NCI-H82 (cell line): ENCODE results near the gene LAMC2.
A peak's percentile ranks its signal among the peaks of the same experiment; 100 is the strongest.
"Not testable (repeated sequence)": the region's sequence is repeated elsewhere in the genome, so short reads cannot be mapped to it uniquely, and the experiment has no call there.

Experiments used
- DNase-seq: peaks from one replicate; lab custom pipeline; 2025; lab: John Stamatoyannopoulos, UW

LAMC2 gene

DNA sequence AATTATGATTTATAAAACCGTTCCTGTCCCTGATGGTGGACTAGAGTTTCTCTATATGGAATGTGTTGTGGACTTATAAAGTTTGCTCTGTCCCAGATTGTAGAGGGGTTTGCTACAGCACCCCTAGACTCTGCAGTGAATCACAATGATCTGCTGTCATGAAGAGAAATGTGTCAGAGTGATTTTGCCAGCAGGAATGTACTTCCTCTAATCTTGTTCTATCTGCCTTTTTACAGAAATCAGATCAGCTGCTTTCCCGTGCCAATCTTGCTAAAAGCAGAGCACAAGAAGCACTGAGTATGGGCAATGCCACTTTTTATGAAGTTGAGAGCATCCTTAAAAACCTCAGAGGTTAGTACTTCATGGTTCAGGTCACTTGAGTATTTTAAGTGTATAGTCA lies 52.0 kb downstream of the LAMC2 start:
- no peak for DNase-seq

DNA sequence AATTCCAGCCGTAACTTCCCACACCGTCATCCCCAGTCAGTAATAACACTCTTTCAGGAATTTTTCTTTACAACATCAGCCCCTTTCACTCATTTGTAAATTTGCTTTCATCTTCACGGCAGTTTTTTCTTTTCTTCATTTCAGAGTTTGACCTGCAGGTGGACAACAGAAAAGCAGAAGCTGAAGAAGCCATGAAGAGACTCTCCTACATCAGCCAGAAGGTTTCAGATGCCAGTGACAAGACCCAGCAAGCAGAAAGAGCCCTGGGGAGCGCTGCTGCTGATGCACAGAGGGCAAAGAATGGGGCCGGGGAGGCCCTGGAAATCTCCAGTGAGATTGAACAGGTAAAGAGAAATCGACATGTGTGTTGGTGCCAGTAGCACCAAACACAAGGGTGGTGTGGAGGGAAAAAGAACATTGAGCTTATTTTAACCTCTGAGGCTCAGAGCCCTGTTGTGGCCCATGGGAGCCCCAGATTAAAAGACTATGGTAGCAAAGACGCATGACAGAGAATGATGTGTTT lies 53.2 kb downstream of the LAMC2 start:
- DNase-seq: no peak

DNA sequence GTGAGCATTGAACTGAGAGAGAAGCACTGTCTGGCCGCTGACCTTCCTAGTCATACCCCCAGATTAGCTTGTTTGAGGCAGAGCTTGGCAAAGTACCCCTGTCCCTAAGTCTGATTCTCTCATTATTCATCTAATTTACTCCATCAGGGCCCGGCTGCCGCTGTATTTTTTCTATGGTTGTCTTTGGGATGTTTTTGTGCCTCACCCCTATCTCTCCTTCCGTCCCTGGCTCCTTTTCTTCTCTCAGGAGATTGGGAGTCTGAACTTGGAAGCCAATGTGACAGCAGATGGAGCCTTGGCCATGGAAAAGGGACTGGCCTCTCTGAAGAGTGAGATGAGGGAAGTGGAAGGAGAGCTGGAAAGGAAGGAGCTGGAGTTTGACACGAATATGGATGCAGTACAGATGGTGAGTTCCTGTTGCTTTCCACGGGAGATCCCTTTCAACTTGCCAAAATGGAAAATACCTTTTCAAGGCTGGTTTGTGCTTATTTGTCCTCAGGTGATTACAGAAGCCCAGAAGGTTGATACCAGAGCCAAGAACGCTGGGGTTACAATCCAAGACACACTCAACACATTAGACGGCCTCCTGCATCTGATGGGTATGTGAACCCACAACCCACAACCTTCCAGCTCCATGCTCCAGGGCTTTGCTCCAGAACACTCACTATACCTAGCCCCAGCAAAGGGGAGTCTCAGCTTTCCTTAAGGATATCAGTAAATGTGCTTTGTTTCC lies 53.9 kb downstream of the LAMC2 start:
- DNase-seq: peak; percentile 26

DNA sequence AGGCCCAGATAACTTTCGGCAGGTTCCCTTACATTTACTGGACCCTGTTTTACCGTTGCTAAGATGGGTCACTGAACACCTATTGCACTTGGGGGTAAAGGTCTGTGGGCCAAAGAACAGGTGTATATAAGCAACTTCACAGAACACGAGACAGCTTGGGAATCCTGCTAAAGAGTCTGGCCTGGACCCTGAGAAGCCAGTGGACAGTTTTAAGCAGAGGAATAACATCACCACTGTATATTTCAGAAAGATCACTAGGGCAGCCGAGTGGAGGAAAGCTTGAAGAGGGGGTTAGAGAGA lies 54.4 kb downstream of the LAMC2 start:
- no peak for DNase-seq

DNA sequence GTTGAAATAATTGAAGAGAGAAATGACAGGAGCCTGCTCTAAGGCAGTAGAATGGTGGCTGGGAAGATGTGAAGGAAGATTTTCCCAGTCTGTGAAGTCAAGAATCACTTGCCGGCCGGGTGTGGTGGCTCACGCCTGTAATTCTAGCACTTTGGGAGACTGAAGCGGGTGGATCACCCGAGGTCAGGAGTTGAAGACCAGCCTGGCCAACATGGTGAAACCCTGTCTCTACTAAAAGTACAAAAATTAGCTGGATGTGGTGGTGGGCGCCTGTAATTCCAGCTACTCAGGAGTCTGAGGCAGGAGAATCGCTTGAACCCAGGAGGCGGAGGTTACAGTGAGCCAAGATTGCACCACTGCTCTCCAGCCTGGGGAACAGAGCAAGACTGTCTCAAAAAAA lies 54.8 kb downstream of the LAMC2 start:
- not testable (repeated sequence) for DNase-seq

DNA sequence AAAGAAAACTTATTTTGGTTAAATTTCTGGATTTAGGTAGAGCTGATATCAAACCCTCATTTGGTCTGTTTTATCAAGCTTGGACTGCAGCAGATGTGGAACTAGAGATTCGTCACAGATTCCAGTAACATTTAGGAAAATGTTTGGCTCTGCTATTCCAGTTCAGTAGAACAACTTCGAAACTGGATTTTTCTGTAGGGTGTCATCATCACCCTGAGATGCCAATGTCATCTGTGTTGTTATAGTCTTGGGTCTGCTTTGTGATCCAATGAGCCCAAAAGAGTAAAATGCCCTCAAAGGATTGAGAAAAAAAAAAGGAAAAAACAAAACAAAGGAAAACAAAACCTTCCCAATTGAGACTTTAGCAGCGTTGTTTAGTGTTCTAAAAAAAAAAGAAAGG lies 55.4 kb downstream of the LAMC2 start:
- DNase-seq: no peak

DNA sequence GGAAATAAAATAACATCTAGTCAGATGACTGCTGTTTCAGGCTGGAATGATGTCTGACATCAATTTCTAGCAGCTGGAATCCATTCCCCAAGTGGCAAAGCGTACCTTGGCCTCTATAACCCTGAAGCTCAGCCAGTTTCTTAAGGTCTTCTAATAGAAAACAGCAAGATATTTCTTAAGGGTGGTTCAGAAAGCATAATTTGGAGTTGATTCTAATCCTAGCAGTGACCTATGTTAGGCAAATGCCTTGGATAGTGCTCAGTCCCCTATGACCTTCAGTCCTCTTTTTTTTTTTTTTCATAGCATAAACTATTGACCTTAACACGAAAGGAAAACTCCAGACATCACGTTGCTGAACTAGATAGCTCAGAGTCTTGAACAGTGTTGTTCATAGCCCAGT lies 56.5 kb downstream of the LAMC2 start:
- DNase-seq: no peak

DNA sequence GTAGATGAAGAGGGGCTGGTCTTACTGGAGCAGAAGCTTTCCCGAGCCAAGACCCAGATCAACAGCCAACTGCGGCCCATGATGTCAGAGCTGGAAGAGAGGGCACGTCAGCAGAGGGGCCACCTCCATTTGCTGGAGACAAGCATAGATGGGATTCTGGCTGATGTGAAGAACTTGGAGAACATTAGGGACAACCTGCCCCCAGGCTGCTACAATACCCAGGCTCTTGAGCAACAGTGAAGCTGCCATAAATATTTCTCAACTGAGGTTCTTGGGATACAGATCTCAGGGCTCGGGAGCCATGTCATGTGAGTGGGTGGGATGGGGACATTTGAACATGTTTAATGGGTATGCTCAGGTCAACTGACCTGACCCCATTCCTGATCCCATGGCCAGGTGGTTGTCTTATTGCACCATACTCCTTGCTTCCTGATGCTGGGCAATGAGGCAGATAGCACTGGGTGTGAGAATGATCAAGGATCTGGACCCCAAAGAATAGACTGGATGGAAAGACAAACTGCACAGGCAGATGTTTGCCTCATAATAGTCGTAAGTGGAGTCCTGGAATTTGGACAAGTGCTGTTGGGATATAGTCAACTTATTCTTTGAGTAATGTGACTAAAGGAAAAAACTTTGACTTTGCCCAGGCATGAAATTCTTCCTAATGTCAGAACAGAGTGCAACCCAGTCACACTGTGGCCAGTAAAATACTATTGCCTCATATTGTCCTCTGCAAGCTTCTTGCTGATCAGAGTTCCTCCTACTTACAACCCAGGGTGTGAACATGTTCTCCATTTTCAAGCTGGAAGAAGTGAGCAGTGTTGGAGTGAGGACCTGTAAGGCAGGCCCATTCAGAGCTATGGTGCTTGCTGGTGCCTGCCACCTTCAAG lies 57.3 kb downstream of the LAMC2 start:
- DNase-seq: no peak

DNA sequence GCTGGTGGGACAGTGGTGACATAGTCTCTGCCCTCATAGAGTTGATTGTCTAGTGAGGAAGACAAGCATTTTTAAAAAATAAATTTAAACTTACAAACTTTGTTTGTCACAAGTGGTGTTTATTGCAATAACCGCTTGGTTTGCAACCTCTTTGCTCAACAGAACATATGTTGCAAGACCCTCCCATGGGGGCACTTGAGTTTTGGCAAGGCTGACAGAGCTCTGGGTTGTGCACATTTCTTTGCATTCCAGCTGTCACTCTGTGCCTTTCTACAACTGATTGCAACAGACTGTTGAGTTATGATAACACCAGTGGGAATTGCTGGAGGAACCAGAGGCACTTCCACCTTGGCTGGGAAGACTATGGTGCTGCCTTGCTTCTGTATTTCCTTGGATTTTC lies 58.4 kb downstream of the LAMC2 start:
- no peak for DNase-seq

DNA sequence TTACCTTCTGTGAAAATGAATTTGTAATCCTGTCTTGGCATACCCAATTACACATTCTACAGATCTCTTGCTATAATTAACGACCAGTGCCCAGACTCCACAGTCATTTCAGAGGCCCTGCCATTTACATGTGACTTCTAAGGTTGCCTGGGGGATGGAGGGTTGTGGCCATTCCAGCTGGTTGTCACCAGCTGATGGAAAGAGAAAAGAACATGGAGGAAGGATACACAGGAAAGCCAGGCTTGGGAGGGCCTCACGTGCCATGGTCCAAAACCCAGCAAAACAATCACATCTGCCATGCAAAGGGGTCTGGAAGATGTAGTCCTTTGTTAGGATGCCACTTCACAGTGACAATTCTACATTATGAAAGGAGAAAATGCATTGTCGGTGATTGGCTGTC lies 59.3 kb downstream of the LAMC2 start:
- no peak for DNase-seq

DNA sequence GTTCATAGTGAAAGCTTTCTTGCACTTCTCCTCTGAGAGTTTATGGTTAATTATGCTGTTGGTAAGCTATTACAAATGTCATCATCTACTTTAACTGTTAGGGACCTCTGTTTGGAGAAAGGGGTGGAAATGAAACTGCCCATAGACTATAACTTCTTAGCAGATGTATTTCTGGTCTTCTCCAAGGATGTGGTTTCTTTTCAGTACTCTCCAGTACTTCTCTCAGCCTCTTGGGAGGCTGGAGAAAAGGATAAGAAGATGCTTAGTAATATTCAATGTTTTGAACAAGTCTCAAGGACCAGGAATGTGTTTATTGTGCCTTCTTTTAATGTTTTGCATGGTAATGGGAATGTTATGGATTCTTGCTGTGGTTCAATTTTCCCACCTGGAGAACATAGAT lies 60.4 kb downstream of the LAMC2 start:
- DNase-seq: no peak

DNA sequence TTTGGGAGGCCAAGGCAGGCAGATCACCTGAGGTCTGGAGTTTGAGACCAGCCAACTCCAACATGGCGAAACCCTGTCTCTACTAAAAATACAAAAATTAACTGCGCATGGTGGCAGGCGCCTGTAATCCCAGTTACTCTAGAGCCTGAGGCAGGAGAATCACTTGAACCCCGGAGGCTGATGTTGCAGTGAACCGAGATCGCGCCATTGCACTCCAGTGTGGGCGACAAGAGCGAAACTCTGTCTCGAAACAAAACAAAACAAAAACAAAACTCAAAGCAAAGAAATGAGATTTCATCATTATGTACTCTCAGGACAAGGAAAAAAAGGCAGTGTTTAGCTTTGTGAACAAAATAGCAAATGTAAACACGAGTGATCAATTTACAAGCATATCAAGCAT lies 61.0 kb downstream of the LAMC2 start:
- no peak for DNase-seq

DNA sequence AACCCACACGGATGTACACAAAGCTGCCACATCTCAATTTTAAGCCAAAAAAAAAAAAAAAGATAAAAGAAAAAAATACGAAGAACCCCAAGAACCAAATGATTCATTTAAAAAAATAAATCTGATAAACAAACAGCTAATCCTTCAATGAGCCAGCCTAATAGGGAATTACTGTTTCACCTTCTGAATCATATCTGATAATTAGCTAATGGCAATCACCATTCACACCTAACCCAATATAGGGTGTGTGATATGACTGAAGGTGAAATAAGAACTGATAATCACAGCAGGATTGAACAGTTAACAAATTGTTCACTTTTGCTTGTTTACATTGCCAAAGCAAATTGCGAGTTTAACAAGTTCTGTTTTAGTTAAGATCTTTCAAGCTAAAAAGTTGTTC lies 61.4 kb downstream of the LAMC2 start:
- DNase-seq: no peak

DNA sequence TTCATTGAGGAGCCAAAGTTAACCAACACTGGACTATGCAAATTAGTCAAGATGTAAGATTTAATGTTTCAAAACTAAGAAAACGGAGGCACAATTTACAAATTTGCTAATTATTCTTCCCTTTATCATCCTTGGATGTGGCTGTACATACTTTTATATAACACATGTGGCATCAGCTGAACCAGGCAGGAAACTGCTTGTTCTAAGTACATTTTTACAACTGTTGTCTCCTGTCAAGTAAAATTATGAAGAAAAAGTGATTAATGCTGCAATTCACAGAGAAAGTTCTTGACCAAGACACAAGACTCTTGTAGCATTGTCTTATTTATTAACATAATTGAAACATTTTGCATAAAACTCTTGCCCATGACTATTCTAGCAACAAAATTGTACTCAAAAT lies 61.9 kb downstream of the LAMC2 start:
- DNase-seq: no peak

DNA sequence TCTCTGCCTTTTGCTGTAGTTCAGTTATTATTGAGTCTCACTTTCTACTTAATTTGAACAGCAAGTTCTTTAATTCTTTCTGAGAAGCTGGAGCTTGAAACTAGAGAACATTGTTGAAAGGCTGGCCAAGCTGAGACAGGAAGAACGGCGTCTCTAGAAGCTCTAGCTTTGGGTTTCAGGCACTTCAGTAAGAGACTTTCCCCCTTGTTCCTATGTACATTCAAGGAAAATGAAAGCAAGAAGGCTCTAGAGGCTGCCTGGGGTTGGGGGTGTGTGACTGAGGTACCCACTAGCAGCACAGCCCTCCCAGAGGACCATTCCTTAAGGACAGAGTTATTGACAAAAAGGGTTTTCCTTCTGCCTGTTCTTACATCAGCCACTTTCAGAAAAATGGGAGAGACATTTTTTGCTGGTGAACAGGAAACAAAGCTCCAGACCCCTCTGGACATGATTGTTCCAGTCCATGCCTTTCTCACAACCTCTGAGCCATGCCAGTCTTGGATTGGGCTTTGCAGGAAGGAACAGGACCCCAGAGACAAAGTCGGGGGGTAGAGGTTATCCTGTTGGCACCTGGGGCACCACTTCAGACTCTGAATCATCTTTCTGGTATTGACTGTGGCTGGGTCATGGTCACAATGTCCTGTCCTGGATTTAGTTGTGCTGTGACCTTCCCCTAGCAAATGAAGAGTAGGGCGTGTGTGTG lies 63.1 kb downstream of the LAMC2 start:
- DNase-seq: no peak

DNA sequence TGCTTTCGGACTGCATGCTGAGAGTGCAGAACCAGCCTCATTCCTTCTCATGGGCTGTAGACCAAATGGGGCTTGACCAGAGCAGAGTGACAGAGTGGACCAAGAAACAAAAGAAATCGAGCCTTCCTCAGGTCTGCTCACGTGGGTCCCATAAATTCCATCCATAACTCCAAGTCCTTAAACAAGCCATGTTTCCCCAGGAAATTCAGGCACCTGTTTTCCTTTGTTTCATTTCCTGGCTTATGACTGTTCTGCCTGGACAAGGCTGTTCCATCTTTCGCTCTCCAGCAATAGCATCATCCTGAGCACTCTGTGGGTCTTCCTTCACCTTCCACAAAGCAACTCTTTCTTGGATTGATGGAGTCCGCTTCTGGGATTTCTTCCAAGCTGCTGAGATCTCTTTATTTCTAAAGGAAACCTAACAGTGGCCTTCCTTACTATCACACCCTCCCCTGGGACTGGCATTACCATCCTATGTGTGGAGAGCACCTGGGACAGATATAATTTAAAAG lies 63.9 kb downstream of the LAMC2 start:
- no peak for DNase-seq

DNA sequence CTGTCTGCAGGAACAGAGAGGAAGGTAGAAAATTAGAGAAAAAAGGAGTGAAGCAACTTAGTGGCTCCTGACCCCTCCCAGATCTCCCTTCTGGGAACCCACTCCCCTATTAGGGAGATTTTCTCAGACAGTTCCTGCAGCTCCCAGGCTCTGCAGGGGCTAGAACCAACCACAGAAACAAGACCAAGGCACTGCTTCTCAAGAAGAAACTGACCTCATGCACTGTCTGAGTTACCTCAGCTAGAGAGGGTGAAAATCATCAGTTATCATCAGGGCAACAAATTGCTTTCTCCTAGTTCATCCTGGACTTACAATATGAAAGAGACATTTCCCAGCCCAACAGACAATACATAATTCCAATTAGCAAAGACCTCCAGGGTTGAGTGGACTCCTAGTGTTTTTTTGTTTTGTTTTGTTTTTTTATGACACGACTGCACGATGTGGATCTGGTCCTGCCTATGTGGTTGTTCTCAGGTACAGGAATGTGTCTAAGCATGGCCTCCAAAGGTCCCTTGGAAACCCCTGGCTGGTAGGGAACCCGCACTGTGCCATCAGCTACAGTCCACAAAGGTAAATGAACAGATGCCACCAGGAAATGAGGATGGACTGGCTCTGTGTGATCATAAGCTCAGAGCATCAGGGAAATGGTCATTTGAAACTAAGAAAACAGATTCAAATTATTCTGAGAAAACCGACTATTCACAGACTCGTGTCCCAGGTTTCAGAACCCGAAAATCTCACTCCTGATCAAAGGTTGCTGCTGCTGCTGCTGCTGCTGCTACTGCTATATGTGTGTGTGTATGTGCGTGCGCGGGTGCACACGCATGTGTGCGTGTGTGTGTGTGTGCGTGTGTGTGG lies 65.3 kb downstream of the LAMC2 start:
- no peak for DNase-seq

DNA sequence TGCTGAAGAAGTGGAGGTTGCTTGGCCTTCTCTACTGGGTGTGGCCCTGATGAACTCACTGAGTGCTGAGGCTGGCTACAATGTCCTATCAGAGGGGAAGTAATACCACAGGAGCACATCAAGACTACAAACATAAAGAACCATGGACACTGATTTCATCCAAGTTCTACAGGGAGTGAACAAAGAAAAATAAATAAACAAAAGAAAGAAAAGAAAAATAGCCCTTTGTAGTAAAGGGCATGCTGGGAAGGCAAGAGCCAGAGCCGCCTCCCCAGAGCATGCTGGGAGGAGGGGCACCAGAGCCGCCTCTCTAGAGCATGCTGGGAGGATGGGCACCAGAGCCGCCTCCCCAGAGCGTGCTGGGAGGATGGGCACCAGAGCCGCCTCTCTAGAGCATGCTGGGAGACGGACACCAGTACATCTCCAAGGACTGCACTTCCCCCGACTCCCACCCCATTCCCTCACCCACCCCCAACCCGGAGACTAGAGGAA lies 65.9 kb downstream of the LAMC2 start:
- DNase-seq: no peak

DNA sequence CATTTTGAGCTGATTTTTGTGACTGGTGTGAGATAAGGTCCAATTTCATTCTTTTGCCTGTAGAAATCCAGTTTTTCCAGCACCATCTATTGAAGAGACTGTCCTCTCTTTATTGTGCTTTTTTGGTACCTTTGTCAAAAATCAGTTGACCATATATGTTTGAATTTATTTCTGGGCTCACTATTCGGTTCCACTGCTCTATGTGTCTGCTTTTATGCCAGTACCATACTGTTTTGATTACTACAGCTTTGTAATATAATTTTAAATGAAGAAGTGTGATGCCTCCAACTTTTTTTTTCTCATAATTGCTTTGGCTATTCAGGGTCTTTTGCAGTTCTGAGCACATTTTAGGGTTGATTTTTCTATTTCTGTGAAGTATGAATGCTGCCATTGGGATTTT lies 69.0 kb downstream of the LAMC2 start:
- no peak for DNase-seq

DNA sequence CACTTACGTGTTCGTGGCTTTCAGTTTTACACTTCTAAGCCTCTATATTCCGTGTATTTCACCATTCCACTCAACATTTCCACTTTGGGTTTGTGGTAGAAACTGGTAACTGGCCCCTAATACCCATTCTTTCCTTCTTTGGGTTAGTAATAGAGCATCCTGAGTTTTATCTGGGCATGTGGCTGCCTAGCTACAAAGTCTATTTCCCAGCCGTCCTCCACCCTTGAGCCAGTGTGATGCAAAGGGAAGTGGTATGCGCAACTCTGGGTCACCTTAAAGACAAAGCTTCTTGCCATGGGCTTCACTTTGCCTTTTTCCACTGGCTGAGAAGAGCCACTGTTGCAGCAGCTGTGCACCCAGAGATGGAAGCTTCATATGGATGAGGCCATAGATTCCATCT lies 73.9 kb downstream of the LAMC2 start:
- no peak for DNase-seq

DNA sequence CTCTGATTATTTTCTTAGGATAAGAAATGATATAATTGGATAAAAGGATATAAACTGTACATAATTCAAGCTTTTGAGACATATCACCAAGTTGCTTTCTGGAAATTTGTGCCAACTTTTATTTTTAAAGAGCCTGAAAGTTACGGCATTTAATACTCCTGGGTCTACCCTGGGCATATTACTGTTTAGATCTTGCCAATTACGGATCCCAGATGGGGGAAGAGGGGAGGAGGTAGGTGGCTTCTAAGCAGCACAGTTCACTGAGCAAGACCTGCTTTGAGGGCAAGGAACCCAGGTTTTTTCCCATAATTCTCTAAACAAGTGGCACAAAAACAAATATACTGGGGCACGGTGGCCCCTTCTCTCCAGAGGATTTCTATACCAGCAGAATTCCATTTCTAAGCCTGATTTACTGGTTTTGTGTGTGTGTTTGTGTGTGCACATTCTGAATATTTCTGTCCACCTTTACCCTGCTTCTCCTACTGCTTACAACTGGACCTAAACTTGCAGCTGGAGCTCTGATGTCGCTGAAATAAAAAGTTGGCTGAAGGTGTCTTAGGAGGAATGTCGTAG lies 76.7 kb downstream of the LAMC2 start:
- DNase-seq: no peak
